Measurements from ENCODE around the gene PARS2.
A peak's percentile ranks its signal among the peaks of the same experiment; 100 is the strongest.

Gene PARS2

DNA sequence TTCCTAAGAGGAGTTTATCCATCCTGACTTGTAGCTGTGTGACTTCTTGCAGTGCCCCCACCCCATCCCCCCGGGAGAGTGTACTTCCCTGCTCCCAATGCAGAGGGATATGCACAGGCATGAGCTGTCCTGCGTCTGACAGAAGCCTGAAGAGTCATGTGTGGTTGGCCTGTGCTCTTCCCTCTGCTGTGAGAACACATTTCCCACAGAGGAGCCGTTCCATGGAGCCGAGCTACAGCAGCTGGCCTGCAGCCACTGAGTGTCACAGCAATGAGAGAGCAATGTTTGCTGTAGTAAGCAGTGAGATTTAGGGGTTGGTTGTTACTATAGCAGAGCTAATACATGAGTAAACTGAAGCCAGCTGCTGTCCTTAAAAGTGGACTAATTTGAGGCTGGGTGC, 22.0 kb downstream of the PARS2 start:
- Histone ChIP-seq H3K36me3 (ENCODE audit: control insufficient read depth, insufficient read depth, low read length) (peaks cover 8% of the 10 kb centered on the region), H3K4me1 (ENCODE audit: control insufficient read depth, insufficient read depth, low read length) (no peaks in the 10 kb centered on the region), H3K9ac (ENCODE audit: low read length) (no peak overlapping the region), H3K4me3 (ENCODE audit: low read length) (no peak overlapping the region), H3K27me3 (ENCODE audit: control insufficient read depth, insufficient read depth, low read length) (no peaks in the 10 kb centered on the region), H3K9me3 (ENCODE audit: control insufficient read depth, low read length) (no peaks in the 10 kb centered on the region)

GRCh38 chr1:54741531-54741930, 22.8 kb downstream of the PARS2 start:
- Histone ChIP-seq H3K4me3 (ENCODE audit: low read length) (no peak overlapping the region), H3K4me1 (ENCODE audit: control insufficient read depth, insufficient read depth, low read length) (no peaks in the 10 kb centered on the region), H3K9ac (ENCODE audit: low read length) (no peak overlapping the region), H3K27me3 (ENCODE audit: control insufficient read depth, insufficient read depth, low read length) (no peaks in the 10 kb centered on the region), H3K36me3 (ENCODE audit: control insufficient read depth, insufficient read depth, low read length) (peaks cover 11% of the 10 kb centered on the region), H3K9me3 (ENCODE audit: control insufficient read depth, low read length) (no peaks in the 10 kb centered on the region)

GRCh38 chr1:54738244-54738643, 26.1 kb downstream of the PARS2 start:
- Histone ChIP-seq H3K9ac (ENCODE audit: low read length) (no peak overlapping the region), H3K4me3 (ENCODE audit: low read length) (no peak overlapping the region), H3K4me1 (ENCODE audit: control insufficient read depth, insufficient read depth, low read length) (no peaks in the 10 kb centered on the region), H3K36me3 (ENCODE audit: control insufficient read depth, insufficient read depth, low read length) (peaks cover 7% of the 10 kb centered on the region), H3K9me3 (ENCODE audit: control insufficient read depth, low read length) (no peaks in the 10 kb centered on the region), H3K27me3 (ENCODE audit: control insufficient read depth, insufficient read depth, low read length) (no peaks in the 10 kb centered on the region)

GRCh38 chr1:54736685-54737084, 27.6 kb downstream of the PARS2 start:
- H3K4me1 ChIP-seq (ENCODE audit: control insufficient read depth, insufficient read depth, low read length) = no peaks in the 10 kb centered on the region
- no peak overlapping the region for H3K4me3 ChIP-seq (ENCODE audit: low read length)
- H3K36me3 ChIP-seq (ENCODE audit: control insufficient read depth, insufficient read depth, low read length) = peaks cover 7% of the 10 kb centered on the region
- no peaks in the 10 kb centered on the region for H3K9me3 ChIP-seq (ENCODE audit: control insufficient read depth, low read length)
- no peaks in the 10 kb centered on the region for H3K27me3 ChIP-seq (ENCODE audit: control insufficient read depth, insufficient read depth, low read length)
- H3K9ac ChIP-seq (ENCODE audit: low read length) = no peak overlapping the region

DNA sequence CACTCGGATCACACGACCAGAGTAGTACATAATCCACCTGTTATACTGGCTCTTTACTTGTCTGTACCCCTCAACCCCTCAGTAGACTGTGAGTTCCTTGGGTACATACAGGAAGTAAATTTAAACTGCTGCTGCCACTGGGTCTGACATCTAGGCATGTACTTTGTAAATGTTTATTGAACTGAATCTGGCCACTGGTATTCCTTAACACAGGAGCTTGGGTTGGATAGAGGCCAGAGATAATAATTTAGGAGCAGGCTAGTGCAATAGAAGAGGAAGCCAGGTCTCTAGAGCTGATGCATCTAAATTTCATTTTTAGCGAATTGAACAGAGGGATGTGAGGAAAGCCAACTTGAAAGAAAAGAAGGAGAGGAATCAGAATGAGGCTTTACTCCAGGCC, 36.3 kb downstream of the PARS2 start:
- H3K4me3 ChIP-seq (ENCODE audit: low read length) = no peak overlapping the region
- no peaks in the 10 kb centered on the region for H3K9me3 ChIP-seq (ENCODE audit: control insufficient read depth, low read length)
- no peaks in the 10 kb centered on the region for H3K27me3 ChIP-seq (ENCODE audit: control insufficient read depth, insufficient read depth, low read length)
- H3K9ac ChIP-seq (ENCODE audit: low read length) = no peak overlapping the region
- H3K36me3 ChIP-seq (ENCODE audit: control insufficient read depth, insufficient read depth, low read length) = peaks cover 4% of the 10 kb centered on the region
- H3K4me1 ChIP-seq (ENCODE audit: control insufficient read depth, insufficient read depth, low read length) = no peaks in the 10 kb centered on the region

DNA sequence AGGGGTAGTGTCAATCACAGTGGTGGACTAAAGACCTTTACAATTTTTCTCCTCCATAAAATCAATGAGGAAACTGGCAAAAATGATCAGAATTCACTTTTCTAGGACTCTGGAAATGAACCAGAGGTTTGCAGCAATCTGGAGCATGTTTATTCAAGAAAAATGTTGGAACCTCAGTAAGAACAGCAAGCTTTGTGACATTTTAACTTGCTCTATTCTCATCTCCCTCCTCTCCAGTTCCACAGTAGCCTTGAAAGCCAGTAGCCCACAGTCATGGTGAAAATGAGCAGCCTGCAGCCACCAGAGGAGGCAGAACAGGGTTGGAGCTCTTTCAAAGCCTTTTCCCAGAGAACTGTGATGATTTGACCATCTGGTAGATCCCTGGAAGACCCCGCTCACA, 39.6 kb downstream of the PARS2 start:
- H3K9ac ChIP-seq (ENCODE audit: low read length) = no peak overlapping the region
- no peaks in the 10 kb centered on the region for H3K36me3 ChIP-seq (ENCODE audit: control insufficient read depth, insufficient read depth, low read length)
- H3K9me3 ChIP-seq (ENCODE audit: control insufficient read depth, low read length) = no peaks in the 10 kb centered on the region
- no peaks in the 10 kb centered on the region for H3K27me3 ChIP-seq (ENCODE audit: control insufficient read depth, insufficient read depth, low read length)
- no peaks in the 10 kb centered on the region for H3K4me1 ChIP-seq (ENCODE audit: control insufficient read depth, insufficient read depth, low read length)
- no peak overlapping the region for H3K4me3 ChIP-seq (ENCODE audit: low read length)

DNA sequence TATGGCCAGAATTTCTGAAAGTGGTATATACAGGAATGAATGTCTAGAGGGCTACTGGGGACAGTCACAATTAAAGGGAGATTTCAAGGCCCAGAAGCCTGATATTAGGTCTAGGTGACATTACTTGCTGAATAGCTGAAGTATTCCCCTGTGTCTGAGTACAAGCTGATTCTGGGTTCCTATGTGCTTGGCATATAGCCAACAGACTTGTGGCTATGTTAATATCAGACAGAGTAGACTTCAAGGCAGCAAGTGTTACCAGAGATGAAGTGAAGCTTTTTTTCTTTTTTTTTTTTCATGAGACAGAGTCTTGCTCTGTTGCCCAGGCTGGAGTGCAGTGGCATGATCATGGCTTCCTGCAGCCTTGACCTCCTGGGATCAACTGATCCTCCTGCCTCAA, 40.3 kb downstream of the PARS2 start:
- no peaks in the 10 kb centered on the region for H3K36me3 ChIP-seq (ENCODE audit: control insufficient read depth, insufficient read depth, low read length)

GRCh38 chr1:54721719-54722118, 42.6 kb downstream of the PARS2 start:
- no peaks in the 10 kb centered on the region for H3K27me3 ChIP-seq (ENCODE audit: control insufficient read depth, insufficient read depth, low read length)
- H3K36me3 ChIP-seq (ENCODE audit: control insufficient read depth, insufficient read depth, low read length) = no peaks in the 10 kb centered on the region
- H3K4me3 ChIP-seq (ENCODE audit: low read length) = no peak overlapping the region
- H3K9me3 ChIP-seq (ENCODE audit: control insufficient read depth, low read length) = no peaks in the 10 kb centered on the region
- H3K4me1 ChIP-seq (ENCODE audit: control insufficient read depth, insufficient read depth, low read length) = no peaks in the 10 kb centered on the region
- H3K9ac ChIP-seq (ENCODE audit: low read length) = no peak overlapping the region

More for the DNA sequence above, 40.3 kb downstream of the PARS2 start:
- no peaks in the 10 kb centered on the region for H3K9me3 ChIP-seq (ENCODE audit: control insufficient read depth, low read length)
- no peak overlapping the region for H3K4me3 ChIP-seq (ENCODE audit: low read length)
- H3K9ac ChIP-seq (ENCODE audit: low read length) = no peak overlapping the region
- no peaks in the 10 kb centered on the region for H3K27me3 ChIP-seq (ENCODE audit: control insufficient read depth, insufficient read depth, low read length)
- H3K4me1 ChIP-seq (ENCODE audit: control insufficient read depth, insufficient read depth, low read length) = no peaks in the 10 kb centered on the region

- H3K4me3 ChIP-seq (ENCODE audit: low read length) = peak overlapping the region; percentile 94
- H3K9ac ChIP-seq (ENCODE audit: low read length) = peak overlapping the region; percentile 84
- no peaks in the 10 kb centered on the region for H3K27me3 ChIP-seq (ENCODE audit: control insufficient read depth, insufficient read depth, low read length)
- no peaks in the 10 kb centered on the region for H3K36me3 ChIP-seq (ENCODE audit: control insufficient read depth, insufficient read depth, low read length)
- H3K9me3 ChIP-seq (ENCODE audit: control insufficient read depth, low read length) = no peaks in the 10 kb centered on the region
- H3K4me1 ChIP-seq (ENCODE audit: control insufficient read depth, insufficient read depth, low read length) = peaks cover 8% of the 10 kb centered on the region
Measured at GRCh38 chr1:54716299-54717047, 47.9 kb downstream of the PARS2 start.

GRCh38 chr1:54715493-54716298, 48.6 kb downstream of the PARS2 start, which contains the start of gene TTC4:
TTC4 (plus strand) TSS chr1:54715861; CDS start chr1:54715909, 48 bp downstream.
- H3K4me1 ChIP-seq (ENCODE audit: control insufficient read depth, insufficient read depth, low read length) = peaks cover 8% of the 10 kb centered on the region
- peak within 1 kb of the TSS; percentile 94 for H3K4me3 ChIP-seq (ENCODE audit: low read length)
- H3K9ac ChIP-seq (ENCODE audit: low read length) = peak within 1 kb of the TSS; percentile 84
- no peaks in the 10 kb centered on the region for H3K9me3 ChIP-seq (ENCODE audit: control insufficient read depth, low read length)
- no peaks in the 10 kb centered on the region for H3K36me3 ChIP-seq (ENCODE audit: control insufficient read depth, insufficient read depth, low read length)
- no peaks in the 10 kb centered on the region for H3K27me3 ChIP-seq (ENCODE audit: control insufficient read depth, insufficient read depth, low read length)

GRCh38 chr1:54714881-54715492, 49.3 kb downstream of the PARS2 start:
- peak overlapping the region; percentile 94 for H3K4me3 ChIP-seq (ENCODE audit: low read length)

GRCh38 chr1:54711536-54711935, 52.8 kb downstream of the PARS2 start:
- no peaks in the 10 kb centered on the region for H3K9me3 ChIP-seq (ENCODE audit: control insufficient read depth, low read length)
- H3K36me3 ChIP-seq (ENCODE audit: control insufficient read depth, insufficient read depth, low read length) = no peaks in the 10 kb centered on the region
- H3K9ac ChIP-seq (ENCODE audit: low read length) = no peak overlapping the region
- H3K27me3 ChIP-seq (ENCODE audit: control insufficient read depth, insufficient read depth, low read length) = no peaks in the 10 kb centered on the region
- no peak overlapping the region for H3K4me3 ChIP-seq (ENCODE audit: low read length)
- H3K4me1 ChIP-seq (ENCODE audit: control insufficient read depth, insufficient read depth, low read length) = peaks cover 8% of the 10 kb centered on the region

More at GRCh38 chr1:54714881-54715492, 49.3 kb downstream of the PARS2 start:
- Histone ChIP-seq H3K36me3 (ENCODE audit: control insufficient read depth, insufficient read depth, low read length) (no peaks in the 10 kb centered on the region), H3K9ac (ENCODE audit: low read length) (peak overlapping the region; percentile 58), H3K4me1 (ENCODE audit: control insufficient read depth, insufficient read depth, low read length) (peaks cover 8% of the 10 kb centered on the region), H3K9me3 (ENCODE audit: control insufficient read depth, low read length) (no peaks in the 10 kb centered on the region), H3K27me3 (ENCODE audit: control insufficient read depth, insufficient read depth, low read length) (no peaks in the 10 kb centered on the region)

Data from mucosa of stomach (tissue), 1 donor.